Endodermal cell (in vitro differentiated cells): ENCODE data around the gene SFTPA2. TPM values are rescaled to one million over a fixed set of nuclear protein-coding genes. Genes with fewer than 3 reads are reported as not detected.
"Not testable (repeated sequence)": the region's sequence is repeated elsewhere in the genome, so short reads cannot be mapped to it uniquely, and the experiment has no call there.

Experiments used
- DNase-seq: peaks from one replicate; pipeline ENCODE4 v3.0.0-alpha.2; 2017
- H3K27ac ChIP-seq: 2 replicates; pipeline ENCODE4 v1.5.1; 2013; ENCODE audit warnings: mild to moderate bottlenecking, low read depth, low read length, moderate library complexity
- H3K27me3 ChIP-seq: 2 replicates; pipeline ENCODE4 v1.6.1; 2013; ENCODE audit warnings: mild to moderate bottlenecking, low read length, moderate library complexity; ENCODE audit not compliant: insufficient read depth, control insufficient read depth, poor library complexity, severe bottlenecking
- H3K36me3 ChIP-seq: 2 replicates; pipeline ENCODE4 v1.7.0; 2013; ENCODE audit warnings: mild to moderate bottlenecking, low read length, moderate library complexity; ENCODE audit not compliant: control insufficient read depth, insufficient read depth
- H3K4me1 ChIP-seq: one replicate; pipeline ENCODE4 v1.7.0; 2013; ENCODE audit warnings: low read length; ENCODE audit not compliant: control insufficient read depth, insufficient read depth
- H3K4me3 ChIP-seq: 2 replicates; pipeline ENCODE4 v1.5.1; 2013; ENCODE audit warnings: mild to moderate bottlenecking, low read length, moderate library complexity
- H3K9ac ChIP-seq: 2 replicates; pipeline ENCODE4 v1.6.1; 2013; ENCODE audit warnings: mild to moderate bottlenecking, low read length, moderate library complexity; ENCODE audit not compliant: poor library complexity, severe bottlenecking; ENCODE audit errors: extremely low read depth
- H3K9me3 ChIP-seq: 2 replicates; pipeline ENCODE4 v1.6.1; 2013; ENCODE audit warnings: mild to moderate bottlenecking, low read length, moderate library complexity; ENCODE audit not compliant: control insufficient read depth
- H3K27ac Mint-ChIP-seq: 2 replicates; pipeline ENCODE4 v1.8.0; 2020; ENCODE audit warnings: mixed read lengths
- H3K27me3 Mint-ChIP-seq: 2 replicates; pipeline ENCODE4 v1.8.0; 2021; ENCODE audit warnings: mild to moderate bottlenecking, mixed read lengths; ENCODE audit not compliant: insufficient read depth
- H3K36me3 Mint-ChIP-seq: 2 replicates; pipeline ENCODE4 v1.8.0; 2020; ENCODE audit warnings: low read depth, mixed read lengths
- H3K4me1 Mint-ChIP-seq: 2 replicates; pipeline ENCODE4 v1.8.0; 2020; ENCODE audit warnings: mixed read lengths
- H3K4me3 Mint-ChIP-seq: 2 replicates; pipeline ENCODE4 v1.8.0; 2020; ENCODE audit warnings: mild to moderate bottlenecking, moderate library complexity, mixed read lengths
- H3K9me3 Mint-ChIP-seq: 2 replicates; pipeline ENCODE4 v1.8.0; 2020; ENCODE audit warnings: mild to moderate bottlenecking, mixed read lengths
- CTCF ChIP-seq: fragments of 200-600 bp; sonication (generic); conservative IDR thresholded peaks from 2 replicates; pipeline ENCODE4 v1.5.0; 2021; ENCODE audit warnings: antibody characterized with exemption, mild to moderate bottlenecking
- WGBS, 2 experiments: methylation state at CpG; one replicate each; pipeline versions ENCODE4 v1.1.5 to v1.1.7; 2013; ENCODE audit warnings: missing lambda C conversion rate in 2 of 2, mixed read lengths in 1 of 2; ENCODE audit not compliant: insufficient coverage in 1 of 2, insufficient read length in 1 of 2; 5-methylcytosine and 5-hydroxymethylcytosine counted together
- total RNA-seq, 2 donors: library from RNA; stranded (reverse); fragmentation: NEBNext Ultra II Directional in 1 of 2; extraction: Animal tissue kit (Norgen Biotek cat#: 25700) in 1 of 2; gene quantifications; 2 replicates in 1 of 2; 3 replicates in 1 of 2; pipeline ENCODE4 v1.2.1, GENCODE V29; 2021

SFTPA2 gene
- total RNA-seq, 2 donors from 2014 or later, result not detected

GRCh38 chr10:79583488-79584024 lies 23.3 kb upstream of the SFTPA2 start:
- Histone ChIP-seq H3K27ac (no peak overlapping the region), H3K36me3 (no peaks in the 10 kb centered on the region), H3K4me3 (no peak overlapping the region), H3K4me1 (no peaks in the 10 kb centered on the region), H3K27me3 (peaks cover 4% of the 10 kb centered on the region), H3K9me3 (no peaks in the 10 kb centered on the region), H3K9ac (no peak overlapping the region)
- DNase-seq, result no peak
- no peak for TF ChIP-seq CTCF
- no peak overlapping the region for H3K4me3 Mint-ChIP-seq
- no peaks in the 10 kb centered on the region for H3K4me1 Mint-ChIP-seq
- H3K27me3 Mint-ChIP-seq, result peaks cover 7% of the 10 kb centered on the region
- no peak overlapping the region for H3K27ac Mint-ChIP-seq
- H3K36me3 Mint-ChIP-seq, result no peaks in the 10 kb centered on the region
- WGBS, 2 experiments, result 92 to 96% methylated on average over 4 to 7 of the region's 7 CpGs
- no peaks in the 10 kb centered on the region for H3K9me3 Mint-ChIP-seq

DNA sequence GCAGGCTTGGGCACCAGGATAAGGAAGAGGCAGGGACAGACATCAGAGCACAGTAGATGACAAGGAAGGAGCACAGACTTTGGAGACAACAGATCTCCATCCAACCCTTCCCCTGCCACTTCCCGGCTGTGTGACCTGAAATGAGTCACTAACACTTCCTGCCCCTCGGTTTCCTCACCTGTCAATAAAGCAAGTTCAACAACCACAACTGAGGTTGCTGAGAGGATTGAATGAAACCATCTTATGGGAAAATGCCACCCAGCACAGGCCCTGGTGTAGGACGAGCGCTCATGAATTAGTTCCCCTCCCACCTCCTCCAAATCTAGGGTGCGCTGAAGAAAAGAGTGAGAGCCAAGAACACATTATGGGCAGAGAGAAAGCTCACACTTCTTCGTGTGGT lies 22.7 kb upstream of the SFTPA2 start:
- H3K9me3 ChIP-seq, H3K27me3 ChIP-seq, H3K9me3 Mint-ChIP-seq, H3K27ac ChIP-seq, H3K36me3 Mint-ChIP-seq, H3K4me3 ChIP-seq, H3K27me3 Mint-ChIP-seq, H3K4me1 Mint-ChIP-seq, H3K9ac ChIP-seq, H3K36me3 ChIP-seq, H3K4me3 Mint-ChIP-seq, DNase-seq, H3K27ac Mint-ChIP-seq, H3K4me1 ChIP-seq: not testable (repeated sequence)
- WGBS, 2 experiments, result 99% methylated on average over 3 of the region's 6 CpGs; no CpG with 5 or more reads in 1 of the 2 experiments

DNA sequence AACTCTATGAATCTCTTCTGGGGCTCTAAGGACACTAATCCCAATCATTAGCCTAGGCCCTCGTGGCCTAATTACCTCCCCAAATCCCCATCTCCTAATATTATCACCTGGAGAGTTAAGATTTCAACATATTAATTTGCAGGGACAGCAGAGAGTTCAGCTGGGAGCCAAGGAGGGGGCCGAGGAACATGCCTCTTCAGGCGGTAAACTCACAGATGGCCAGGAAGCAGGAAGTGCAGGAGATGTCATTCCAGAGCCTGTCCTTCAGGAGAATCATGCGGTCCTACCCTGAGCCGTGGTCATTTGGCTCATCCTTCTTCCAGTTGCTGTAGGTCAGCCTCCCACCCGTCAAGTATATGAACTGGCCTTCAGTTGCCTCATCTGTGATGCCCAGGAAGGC lies 21.9 kb upstream of the SFTPA2 start:
- no peak for DNase-seq
- Histone ChIP-seq H3K9me3 (no peaks in the 10 kb centered on the region), H3K4me3 (no peak overlapping the region), H3K9ac (no peak overlapping the region), H3K4me1 (no peaks in the 10 kb centered on the region), H3K27ac (no peak overlapping the region), H3K27me3 (peaks cover 17% of the 10 kb centered on the region), H3K36me3 (no peaks in the 10 kb centered on the region)
- TF ChIP-seq CTCF, result no peak
- 86 to 99% methylated on average over 5 to 6 of the region's 6 CpGs for WGBS, 2 experiments
- Mint-ChIP-seq H3K4me1 (no peaks in the 10 kb centered on the region), H3K36me3 (no peaks in the 10 kb centered on the region), H3K4me3 (no peak overlapping the region), H3K9me3 (no peaks in the 10 kb centered on the region), H3K27me3 (peaks cover 7% of the 10 kb centered on the region), H3K27ac (no peak overlapping the region)

DNA sequence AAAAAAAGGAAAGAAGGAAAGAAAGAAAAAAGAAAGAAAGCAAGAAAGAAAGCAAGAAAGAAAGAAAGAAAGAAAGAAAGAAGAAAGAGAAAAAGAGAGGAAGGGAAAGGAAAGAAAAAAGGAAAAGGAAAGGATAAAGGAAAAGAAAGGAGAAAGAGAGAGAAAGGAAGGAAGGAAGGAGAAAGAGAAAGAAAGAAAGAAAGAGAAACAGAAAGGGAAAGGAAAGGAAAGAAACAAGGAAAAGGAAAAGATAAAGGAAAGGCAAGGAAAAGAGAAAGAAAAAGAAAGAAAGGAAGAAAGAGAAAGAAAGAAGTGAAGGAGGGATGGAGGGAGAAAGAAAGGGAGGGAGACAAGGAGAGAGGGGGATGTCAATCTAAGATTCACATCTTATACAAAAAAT lies 20.8 kb upstream of the SFTPA2 start:
- no peak overlapping the region for H3K27ac ChIP-seq
- Mint-ChIP-seq H3K9me3 (peaks cover 2% of the 10 kb centered on the region), H3K4me3 (no peak overlapping the region), H3K4me1 (no peaks in the 10 kb centered on the region), H3K27me3 (peaks cover 7% of the 10 kb centered on the region), H3K27ac (no peak overlapping the region), H3K36me3 (no peaks in the 10 kb centered on the region)
- H3K9ac ChIP-seq, result no peak overlapping the region
- peaks cover 17% of the 10 kb centered on the region for H3K27me3 ChIP-seq
- DNase-seq, result no peak
- no peak overlapping the region for H3K4me3 ChIP-seq
- H3K9me3 ChIP-seq, result no peaks in the 10 kb centered on the region
- TF ChIP-seq CTCF, result no peak
- H3K4me1 ChIP-seq, result no peaks in the 10 kb centered on the region
- H3K36me3 ChIP-seq, result no peaks in the 10 kb centered on the region
